PC-9 (cell line): ENCODE results near the gene GGTLC1.

ENCODE experiments used
- EZH2 ChIP-seq: fragments of 200-600 bp; sonication (generic); IDR thresholded peaks from 2 replicates; pipeline ENCODE4 v1.8.0; 2017; ENCODE audit warnings: antibody characterized with exemption, low read depth
- TF ChIP-seq, protein P1 (sequence below): fragments of 200-600 bp; sonication (generic); conservative IDR thresholded peaks from 2 replicates; pipeline ENCODE4 v1.6.1; 2017; ENCODE audit warnings: mixed run types, antibody characterized with exemption, mild to moderate bottlenecking, moderate library complexity

DNA sequence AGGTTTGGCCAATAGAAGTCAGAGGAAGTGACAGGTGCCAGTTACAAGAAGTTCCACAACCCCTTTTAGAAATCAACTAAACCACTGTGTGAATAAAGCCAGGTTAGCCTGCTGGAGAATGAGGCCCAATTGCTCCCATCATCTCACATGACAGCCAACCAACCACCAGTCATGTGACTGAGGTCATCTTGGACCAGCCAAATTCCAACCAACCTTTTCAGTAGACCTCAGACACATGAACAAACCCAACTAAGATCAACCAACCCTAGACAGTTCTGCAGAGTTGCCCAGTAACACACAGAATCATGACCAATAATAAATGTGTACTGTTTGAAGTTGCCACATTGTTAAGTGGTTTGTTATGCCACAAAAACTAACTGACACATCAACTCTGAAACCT, 44.6 kb upstream of the GGTLC1 start:
- TF ChIP-seq, protein P1, sequence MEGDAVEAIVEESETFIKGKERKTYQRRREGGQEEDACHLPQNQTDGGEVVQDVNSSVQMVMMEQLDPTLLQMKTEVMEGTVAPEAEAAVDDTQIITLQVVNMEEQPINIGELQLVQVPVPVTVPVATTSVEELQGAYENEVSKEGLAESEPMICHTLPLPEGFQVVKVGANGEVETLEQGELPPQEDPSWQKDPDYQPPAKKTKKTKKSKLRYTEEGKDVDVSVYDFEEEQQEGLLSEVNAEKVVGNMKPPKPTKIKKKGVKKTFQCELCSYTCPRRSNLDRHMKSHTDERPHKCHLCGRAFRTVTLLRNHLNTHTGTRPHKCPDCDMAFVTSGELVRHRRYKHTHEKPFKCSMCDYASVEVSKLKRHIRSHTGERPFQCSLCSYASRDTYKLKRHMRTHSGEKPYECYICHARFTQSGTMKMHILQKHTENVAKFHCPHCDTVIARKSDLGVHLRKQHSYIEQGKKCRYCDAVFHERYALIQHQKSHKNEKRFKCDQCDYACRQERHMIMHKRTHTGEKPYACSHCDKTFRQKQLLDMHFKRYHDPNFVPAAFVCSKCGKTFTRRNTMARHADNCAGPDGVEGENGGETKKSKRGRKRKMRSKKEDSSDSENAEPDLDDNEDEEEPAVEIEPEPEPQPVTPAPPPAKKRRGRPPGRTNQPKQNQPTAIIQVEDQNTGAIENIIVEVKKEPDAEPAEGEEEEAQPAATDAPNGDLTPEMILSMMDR = no peak
- no peak for TF ChIP-seq EZH2
